HepG2 (cell line): ENCODE measurements around the gene ZNF75A. TPM values are rescaled to one million over a fixed set of nuclear protein-coding genes. Genes with fewer than 3 reads are reported as not detected.

ENCODE experiments used
- ARHGAP35 ChIP-seq: sonication (generic); formaldehyde crosslinking; IDR thresholded peaks from 2 replicates; pipeline ENCODE4 v1.9.0; 2022; ENCODE audit warnings: mild to moderate bottlenecking, inconsistent platforms, moderate library complexity, missing genetic modification reagents, borderline replicate concordance
- ARID4A ChIP-seq: sonication (generic); formaldehyde crosslinking; IDR thresholded peaks from 2 replicates; pipeline ENCODE4 v1.5.0; 2020; ENCODE audit warnings: mild to moderate bottlenecking, missing genetic modification reagents, borderline replicate concordance
- CREM ChIP-seq, 2 experiments: sonication (generic) in 1 of 2; formaldehyde crosslinking in 1 of 2; IDR thresholded peaks; 2 replicates each; pipeline versions ENCODE4 v1.4.0 to v1.6.1; 2016 to 2020; ENCODE audit warnings: antibody characterized with exemption in 1 of 2, mild to moderate bottlenecking in 1 of 2, missing genetic modification reagents in 1 of 2
- FLYWCH1 ChIP-seq: sonication (generic); formaldehyde crosslinking; IDR thresholded peaks from 2 replicates; pipeline ENCODE4 v1.8.1; 2023; ENCODE audit warnings: mild to moderate bottlenecking, missing genetic modification reagents
- FOXC1 ChIP-seq: sonication (generic); formaldehyde crosslinking; IDR thresholded peaks from 2 replicates; pipeline ENCODE4 v1.8.0; 2022; ENCODE audit warnings: mild to moderate bottlenecking, missing genetic modification reagents, borderline replicate concordance
- KDM5B ChIP-seq: sonication (generic); formaldehyde crosslinking; IDR thresholded peaks from 2 replicates; pipeline ENCODE4 v1.4.0; 2020; ENCODE audit warnings: missing genetic modification reagents, mild to moderate bottlenecking, borderline replicate concordance
- MZF1 ChIP-seq: sonication (generic); formaldehyde crosslinking; IDR thresholded peaks from 2 replicates; pipeline ENCODE4 v1.8.1; 2023; ENCODE audit warnings: mild to moderate bottlenecking, missing genetic modification reagents, borderline replicate concordance
- SAFB2 ChIP-seq: sonication (generic); formaldehyde crosslinking; IDR thresholded peaks from 2 replicates; pipeline ENCODE4 v1.5.1; 2020; ENCODE audit warnings: missing genetic modification reagents, low read depth, mild to moderate bottlenecking, borderline replicate concordance
- SP4 ChIP-seq: sonication (generic); formaldehyde crosslinking; IDR thresholded peaks from 2 replicates; pipeline ENCODE4 v1.8.1; 2023; ENCODE audit warnings: mild to moderate bottlenecking, missing genetic modification reagents
- TFE3 ChIP-seq: IDR thresholded peaks from 2 replicates; pipeline ENCODE4 v1.6.1; 2016
- ZBTB40 ChIP-seq, 2 experiments: fragments of 450-650 bp in 1 of 2; sonication (generic) in 1 of 2; formaldehyde crosslinking in 1 of 2; IDR thresholded peaks; 2 replicates each; pipeline versions ENCODE4 v1.6.1 to v1.8.0; 2016 to 2022; ENCODE audit warnings: antibody characterized with exemption in 1 of 2, mild to moderate bottlenecking in 1 of 2, missing genetic modification reagents in 1 of 2
- ZFP36L2 ChIP-seq: sonication (generic); formaldehyde crosslinking; IDR thresholded peaks from 2 replicates; pipeline ENCODE4 v1.4.0; 2020; ENCODE audit warnings: missing genetic modification reagents
- ZNF619 ChIP-seq: sonication (generic); formaldehyde crosslinking; IDR thresholded peaks from 2 replicates; pipeline ENCODE4 v1.4.0; 2020; ENCODE audit warnings: mild to moderate bottlenecking, missing genetic modification reagents
- polyA plus RNA-seq, 8 experiments: library from polyadenylated mRNA; depleted of rRNA in 3 of 8; stranded (reverse) in 7 of 8; unstranded in 1 of 8; fragments of >200 nt; fragmentation: Illumina TruSeq in 4 of 8; extraction: Trizol in 4 of 8; gene quantifications; 2 replicates each; pipeline versions ENCODE4 v1.2.1 to v1.2.3, GENCODE V29; 2011 to 2016; ENCODE audit warnings: low read depth in 4 of 8, missing spikeins in 1 of 8, mixed read lengths in 1 of 8; ENCODE audit not compliant: insufficient read depth in 1 of 8
- total RNA-seq, 5 experiments: library from RNA; depleted of rRNA; stranded (reverse); fragments of >200 nt; fragmentation: Illumina TruSeq; extraction: Trizol; gene quantifications; 2 replicates each; pipeline ENCODE4 v1.2.3, GENCODE V29; 2016; ENCODE audit warnings: low read depth in 1 of 5

The ZNF75A gene
- total and polyA plus RNA-seq, 2 of the 13 experiments (the other 11 are each of a cell fraction or from before 2014, with no cell fraction given): 1.4 to 2.1 TPM

- TF ChIP-seq ARID4A (peak; percentile 51; the same call in 1 of the 2 replicates), ARHGAP35 (no peak), FOXC1 (CRISPR knock-in tag) (no peak), ZBTB40 (IDR thresholded peaks at IDR 0.05) (peak; percentile 58), ZBTB40 (CRISPR knock-in tag; IDR thresholded peaks at IDR 0.05) (no peak), SP4 (CRISPR knock-in tag) (peak; percentile 59; the same call in 1 of the 2 replicates), CREM (IDR thresholded peaks at IDR 0.05) (peak; percentile 72), CREM (CRISPR knock-in tag; IDR thresholded peaks at IDR 0.05) (no peak), MZF1 (CRISPR knock-in tag) (no peak), ZNF619 (CRISPR knock-in tag) (no peak), TFE3 (CRISPR knock-in tag) (0 out of 2 replicates have a peak, but pooled peaks have one; percentile 39), FLYWCH1 (CRISPR knock-in tag) (no peak), KDM5B (CRISPR knock-in tag) (no peak), ZFP36L2 (CRISPR knock-in tag) (no peak), SAFB2 (CRISPR knock-in tag) (no peak)
Observed at GRCh38 chr16:3364774-3365427, 59.6 kb downstream of the ZNF75A start (continued).
